Esophagus muscularis mucosa (tissue), 3 donors: Measurements from ENCODE around the gene STN1.

ENCODE experiments used
- CTCF ChIP-seq, 3 experiments: fragments of 200-600 bp in 2 of 3; fragments of 450-650 bp in 1 of 3; sonication (generic) in 2 of 3; IDR thresholded peaks; one replicate each; pipeline ENCODE4 v1.5.1; 2017 to 2019; ENCODE audit warnings: antibody characterized with exemption in 3 of 3, mild to moderate bottlenecking in 2 of 3, moderate library complexity in 1 of 3
- POLR2A ChIP-seq: fragments of 450-650 bp; IDR thresholded peaks from one replicate; pipeline ENCODE4 v1.6.1; 2017; ENCODE audit warnings: antibody characterized with exemption, moderate library complexity, mild to moderate bottlenecking, low read depth

- peak; percentile 85 to 87 (median 87) for TF ChIP-seq CTCF (IDR thresholded peaks at IDR 0.05)
- no peak for TF ChIP-seq POLR2A
Observed at GRCh38 chr10:103888113-103888841, 29.7 kb downstream of the STN1 start.
